ENCODE results near the gene SCNN1B.

Gene SCNN1B

GRCh38 chr16:23323224-23324030, 21.3 kb downstream of the SCNN1B start:
- DNase-seq: peak in 1 of 2 experiments; percentile 33

DNA sequence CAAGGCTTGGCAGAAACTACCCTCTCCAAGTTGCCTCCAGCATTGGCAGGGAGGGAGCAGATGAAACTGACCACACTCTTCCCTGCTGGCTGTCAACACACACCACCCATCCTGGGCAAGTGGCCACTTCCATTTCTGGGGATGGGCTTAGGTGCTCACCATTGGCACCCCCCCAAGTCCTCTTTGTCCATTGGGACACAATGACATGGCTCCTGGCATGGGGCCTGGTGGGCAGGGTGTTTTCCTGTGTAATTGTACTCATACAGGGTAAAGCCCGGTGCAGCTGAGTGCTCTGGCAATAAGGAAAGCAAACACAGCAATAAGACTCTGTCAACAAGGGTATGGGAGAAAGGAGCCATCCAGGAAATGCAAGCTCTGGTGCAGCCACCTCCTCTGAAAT, 22.6 kb downstream of the SCNN1B start:
- DNase-seq: peak in 1 of 2 experiments; percentile 1

- DNase-seq: no peak
Measured at GRCh38 chr16:23327836-23328235, 25.7 kb downstream of the SCNN1B start.

DNA sequence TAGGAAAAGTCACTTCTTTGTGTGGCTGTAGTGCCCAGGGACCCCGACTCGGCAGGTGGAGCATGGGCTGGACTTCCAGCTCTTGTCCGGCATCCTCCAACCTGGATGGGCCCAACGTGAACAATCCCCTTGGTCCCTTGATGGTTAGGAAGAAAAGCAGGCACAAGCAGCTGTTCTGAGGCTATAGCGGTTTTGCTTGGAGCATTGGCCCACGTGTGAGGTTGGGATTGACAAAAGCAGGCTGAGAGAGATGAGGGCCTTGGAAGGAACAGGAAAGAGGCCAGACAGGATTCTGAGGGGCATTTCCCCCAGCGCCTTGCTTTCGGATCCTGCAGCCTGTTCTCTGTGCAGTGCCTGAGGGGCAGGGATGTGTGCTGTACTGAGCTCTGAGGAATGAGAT, 28.1 kb downstream of the SCNN1B start:
- DNase-seq: no peak

DNA sequence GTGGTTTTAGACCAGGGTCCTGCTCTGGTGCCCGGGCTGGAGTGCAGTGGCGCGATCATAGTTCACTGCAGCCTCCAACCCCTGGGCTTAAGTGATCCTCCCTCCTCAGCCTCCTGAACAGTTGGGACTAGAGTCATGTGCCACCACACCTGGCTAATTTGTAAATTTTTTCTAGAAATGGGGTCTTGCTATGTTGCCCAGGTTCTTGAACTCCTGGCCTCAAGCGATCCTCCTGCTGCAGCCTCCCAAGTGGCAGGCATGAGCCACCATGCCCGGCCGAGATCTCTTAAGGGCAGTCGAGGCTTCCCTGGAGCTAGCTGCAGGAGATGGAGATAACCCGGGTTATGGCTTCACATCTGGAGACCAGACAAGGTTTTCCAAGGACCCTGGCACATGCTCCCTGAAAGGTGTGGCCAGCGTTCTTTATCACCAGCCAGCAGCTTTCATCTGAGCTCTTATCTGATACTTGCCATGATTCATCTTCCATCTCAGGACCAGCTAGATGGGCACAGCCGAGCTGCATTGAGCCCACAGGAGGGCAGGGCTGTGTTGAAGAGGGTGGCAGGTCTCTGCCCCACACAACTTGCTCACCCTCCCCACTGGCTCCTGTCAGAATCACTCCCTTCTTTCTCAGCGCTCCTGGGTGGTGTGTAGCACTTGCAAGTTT, 28.6 kb downstream of the SCNN1B start:
- no peak for DNase-seq

- DNase-seq: no peak
Measured at GRCh38 chr16:23333034-23333579, 31.0 kb downstream of the SCNN1B start.

GRCh38 chr16:23333831-23334456, 31.8 kb downstream of the SCNN1B start:
- DNase-seq: no peak

DNA sequence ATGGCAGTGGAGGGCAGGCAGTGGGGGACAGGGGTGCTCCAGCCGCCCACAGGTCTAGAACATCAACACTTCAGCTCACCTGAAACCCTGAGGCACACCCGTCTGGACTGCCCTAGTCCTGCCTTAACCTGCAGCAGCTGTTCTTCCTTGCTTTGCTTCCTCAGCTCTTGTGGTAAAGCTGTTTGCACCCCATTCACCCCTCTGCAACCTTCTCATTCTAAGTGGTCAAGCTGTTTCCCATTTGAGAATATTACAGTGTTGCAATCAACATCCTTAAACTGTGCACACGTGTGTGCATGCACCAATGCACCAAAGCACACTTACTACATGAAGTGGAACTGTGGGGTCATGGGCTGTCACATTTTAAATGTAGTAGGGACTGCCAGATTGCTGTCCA, 32.4 kb downstream of the SCNN1B start:
- no peak for DNase-seq

DNA sequence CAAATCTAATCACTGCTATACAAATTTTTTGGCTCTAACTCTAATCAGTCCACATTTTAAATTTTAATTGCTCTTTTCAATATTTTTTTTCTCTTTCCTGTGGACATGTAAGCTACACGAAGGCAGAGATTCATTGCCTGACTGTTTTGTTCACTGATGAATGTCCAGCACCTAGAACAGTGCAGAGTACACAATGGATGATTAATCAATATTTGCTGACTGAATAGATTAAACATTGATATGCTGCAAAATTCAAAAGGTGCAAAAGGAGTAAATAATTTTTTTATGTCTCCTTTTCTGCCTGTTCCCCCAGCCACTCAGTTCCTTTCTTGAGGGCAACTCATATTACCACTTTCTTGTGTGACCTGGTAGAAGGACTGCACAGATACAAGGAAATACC, 32.8 kb downstream of the SCNN1B start:
- no peak for DNase-seq

- DNase-seq: no peak
Measured at GRCh38 chr16:23337836-23338550, 35.9 kb downstream of the SCNN1B start.

DNA sequence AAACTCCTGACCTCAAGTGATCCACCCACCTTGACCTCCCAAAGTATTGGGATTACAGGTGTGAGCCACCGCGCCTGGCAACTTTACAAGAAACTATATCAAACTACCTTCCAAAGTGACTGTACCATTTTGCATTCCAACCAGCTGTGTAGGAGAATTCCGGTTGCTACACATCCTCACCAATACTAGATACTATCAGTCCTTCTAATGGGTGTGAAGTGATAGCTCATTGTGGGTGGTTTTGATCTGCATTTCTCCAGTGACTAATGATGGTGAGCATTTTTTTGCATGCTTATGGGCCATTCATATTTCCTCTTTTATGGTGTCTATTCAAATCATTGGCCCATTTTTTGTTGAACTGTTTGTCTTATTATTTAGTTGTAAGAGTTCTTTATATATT, 37.7 kb downstream of the SCNN1B start:
- no peak for DNase-seq

GRCh38 chr16:23342083-23342640, 40.1 kb downstream of the SCNN1B start:
- no peak for DNase-seq

DNA sequence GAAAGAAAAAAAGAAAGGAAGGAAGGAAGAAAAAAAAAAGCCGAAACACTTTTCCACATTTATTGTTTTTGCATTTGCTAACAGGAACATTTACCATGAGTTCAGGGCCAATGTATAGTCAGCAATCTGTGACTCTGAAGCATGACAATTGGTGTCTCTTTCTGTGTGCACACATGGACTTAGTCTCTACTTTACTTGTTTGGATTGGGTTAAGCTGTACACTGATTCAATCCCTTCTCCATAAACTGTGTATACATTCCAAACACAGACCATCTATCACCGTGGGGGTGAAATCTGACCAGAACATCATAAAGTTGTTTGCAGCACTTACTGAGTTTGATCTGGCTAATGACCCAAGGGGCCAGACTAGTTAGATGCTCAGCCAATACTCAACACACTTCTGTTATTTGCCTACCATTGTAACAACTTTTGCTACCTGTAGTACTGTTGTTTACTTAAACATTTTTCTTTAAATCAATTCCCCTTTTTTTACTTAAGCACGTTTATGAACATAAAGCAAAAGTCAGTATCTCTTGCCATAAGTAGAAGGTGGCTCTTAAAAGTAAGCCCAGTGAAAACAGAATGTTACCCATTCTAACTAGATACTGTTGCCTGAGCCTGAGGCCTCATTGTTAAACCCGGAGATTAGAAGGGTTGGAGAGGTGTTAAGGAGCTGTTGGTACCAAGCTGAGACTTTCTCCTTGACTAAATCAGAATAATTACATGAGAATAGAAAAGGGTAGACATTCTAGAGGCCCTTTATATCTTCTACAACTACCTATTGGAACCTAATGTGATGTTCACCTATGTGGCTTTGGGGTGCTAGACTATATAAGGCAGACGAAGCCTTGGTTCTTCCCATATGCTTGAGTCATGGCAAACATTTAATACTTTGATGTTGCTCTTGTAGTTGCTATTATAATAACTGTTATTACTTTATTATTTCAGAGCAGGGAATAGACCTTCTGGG, 41.8 kb downstream of the SCNN1B start:
- DNase-seq: no peak

DNA sequence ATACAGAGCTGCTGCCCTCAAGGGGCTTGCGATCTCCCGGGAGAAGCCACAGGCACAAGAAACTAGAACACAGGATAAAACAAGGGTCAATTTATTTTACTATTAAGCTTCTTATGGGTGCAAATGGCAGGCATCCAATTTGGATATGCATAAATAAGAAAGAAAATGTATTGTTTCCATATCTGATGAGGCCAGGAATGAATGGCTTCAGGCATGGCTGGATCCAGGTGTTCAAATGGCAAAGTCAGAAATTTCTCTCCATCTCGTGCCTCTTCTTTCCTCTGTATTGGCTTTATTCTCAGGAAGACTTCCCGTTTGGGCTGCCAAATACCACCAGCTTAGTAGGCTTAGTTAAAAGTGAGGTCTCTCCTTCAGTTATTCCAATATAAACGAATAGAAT, 43.1 kb downstream of the SCNN1B start:
- no peak for DNase-seq

GRCh38 chr16:23348579-23349469, 46.7 kb downstream of the SCNN1B start:
- peak in 1 of 2 experiments; percentile 13 for DNase-seq

DNA sequence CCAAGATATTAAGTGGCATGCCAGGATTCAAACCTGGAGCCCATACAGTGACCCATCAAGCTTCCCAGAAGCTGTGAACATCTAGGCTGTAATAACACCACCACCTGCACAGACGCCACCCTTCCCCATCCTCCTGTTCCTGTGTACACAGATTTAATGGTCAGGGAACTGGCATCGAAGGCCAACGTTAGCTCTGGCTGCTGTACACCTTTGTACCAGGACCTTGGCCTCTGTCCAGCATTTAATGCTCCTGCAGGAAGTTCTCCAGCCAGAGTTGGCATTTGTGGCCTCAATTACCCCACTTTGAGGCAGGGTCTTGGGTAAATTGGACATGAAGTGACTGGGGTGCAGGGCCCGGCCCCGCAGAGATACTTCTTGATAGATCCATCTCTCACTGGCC, 49.3 kb downstream of the SCNN1B start:
- no peak for DNase-seq

GRCh38 chr16:23353440-23353839, 51.3 kb downstream of the SCNN1B start:
- DNase-seq: no peak

GRCh38 chr16:23354246-23354645, 52.1 kb downstream of the SCNN1B start:
- DNase-seq: no peak

DNA sequence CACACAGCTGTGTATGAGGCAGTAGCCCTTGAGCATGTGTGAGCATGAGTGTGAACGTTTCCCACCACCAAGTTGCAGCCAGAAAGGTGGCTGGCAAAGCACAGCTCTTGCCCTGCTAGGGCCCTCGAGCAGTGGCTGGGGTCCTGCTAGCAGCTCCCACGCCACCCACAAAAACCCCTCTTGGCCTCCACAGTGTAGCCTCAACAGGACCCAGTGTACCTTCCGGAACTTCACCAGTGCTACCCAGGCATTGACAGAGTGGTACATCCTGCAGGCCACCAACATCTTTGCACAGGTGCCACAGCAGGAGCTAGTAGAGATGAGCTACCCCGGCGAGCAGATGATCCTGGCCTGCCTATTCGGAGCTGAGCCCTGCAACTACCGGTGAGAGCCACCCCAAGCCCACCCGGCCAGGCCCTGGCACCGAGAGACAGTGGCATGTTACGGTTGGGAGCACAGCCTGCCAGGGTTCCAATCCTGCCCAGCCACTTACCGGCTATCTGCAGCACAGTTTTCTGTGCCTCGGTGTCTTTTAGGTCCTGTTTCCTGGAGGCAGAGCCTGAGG, 53.1 kb downstream of the SCNN1B start:
- DNase-seq: no peak

- no peak for DNase-seq
Measured at GRCh38 chr16:23356941-23357340, 54.8 kb downstream of the SCNN1B start.
